SK-N-SH (cell line): ENCODE results near the gene PLA2G4B. TPM values are rescaled to one million over a fixed set of nuclear protein-coding genes. Genes with fewer than 3 reads are reported as not detected.

Experiments
- CTCF ChIA-PET: fragments of 300-600, 350-600 bp; formaldehyde crosslinking; extraction: SDS; loops from one replicate; lab custom pipeline; 2021; lab: Yijun Ruan, JAX
- POLR2A ChIA-PET: fragments of 350-600 bp; sonication (Branson Sonifier 250); formaldehyde crosslinking; extraction: SDS; loops from one replicate; lab custom pipeline; 2020; ENCODE audit warnings: antibody characterized with exemption, inconsistent platforms; lab: Yijun Ruan, JAX
- DNase-seq: peaks from one replicate; pipeline ENCODE4 v3.0.0; 2012
- H2AFZ ChIP-seq: fragments of 200-600 bp; sonication (generic); 2 replicates; pipeline ENCODE4 v1.8.1; 2016; ENCODE audit warnings: antibody characterized with exemption, mild to moderate bottlenecking, low read depth
- H3F3A ChIP-seq: fragments of 200-600 bp; sonication (generic); replicated peaks from 2 replicates; pipeline ENCODE3; 2016; ENCODE audit warnings: antibody characterized with exemption, mild to moderate bottlenecking; ENCODE audit not compliant: insufficient read depth
- H3K27ac ChIP-seq, 2 experiments: fragments of 200-500 bp in 1 of 2; fragments of 200-600 bp in 1 of 2; sonication (Bioruptor generic) in 1 of 2; sonication (generic), shearing (Covaris generic) in 1 of 2; 2 replicates each; pipeline versions ENCODE4 v1.5.1 to v1.6.1; 2014 to 2016; ENCODE audit warnings: low read depth in 2 of 2, inconsistent platforms in 1 of 2, low read length in 1 of 2, mild to moderate bottlenecking in 1 of 2, mixed read lengths in 1 of 2
- H3K27me3 ChIP-seq: fragments of 200-600 bp; sonication (generic), shearing (Covaris generic); 2 replicates; pipeline ENCODE4 v1.6.1; 2016; ENCODE audit warnings: mixed run types; ENCODE audit not compliant: insufficient read depth
- H3K36me3 ChIP-seq, 2 experiments: fragments of 200-500 bp in 1 of 2; fragments of 200-600 bp in 1 of 2; sonication (Bioruptor generic) in 1 of 2; sonication (generic) in 1 of 2; replicated peaks in 1 of 2; 2 replicates each; pipeline versions ENCODE3 to v1.5.1; 2014 to 2016; ENCODE audit warnings: low read length in 1 of 2, mild to moderate bottlenecking in 1 of 2; ENCODE audit not compliant: insufficient read depth in 2 of 2, control insufficient read depth in 1 of 2
- H3K4me1 ChIP-seq, 2 experiments: fragments of 200-500 bp in 1 of 2; fragments of 200-600 bp in 1 of 2; sonication (Bioruptor generic) in 1 of 2; sonication (generic), shearing (Covaris generic) in 1 of 2; 2 replicates each; pipeline versions ENCODE4 v1.5.1 to v1.6.1; 2014 to 2016; ENCODE audit warnings: low read depth in 1 of 2, low read length in 1 of 2, mixed run types in 1 of 2; ENCODE audit not compliant: insufficient read depth in 2 of 2, control insufficient read depth in 1 of 2
- H3K4me2 ChIP-seq: fragments of 200-600 bp; sonication (generic), shearing (Covaris generic); 2 replicates; pipeline ENCODE4 v1.6.1; 2017; ENCODE audit warnings: mixed run types
- H3K4me3 ChIP-seq, 2 experiments: fragments of 200-500 bp in 1 of 2; fragments of 200-600 bp in 1 of 2; sonication (Bioruptor generic) in 1 of 2; sonication (generic), shearing (Covaris generic) in 1 of 2; 2 replicates each; pipeline versions ENCODE4 v1.5.1 to v1.8.1; 2014 to 2016; ENCODE audit warnings: low read depth in 2 of 2, inconsistent platforms in 1 of 2, low read length in 1 of 2, mild to moderate bottlenecking in 1 of 2, mixed read lengths in 1 of 2, moderate library complexity in 1 of 2
- H3K79me2 ChIP-seq: fragments of 200-600 bp; sonication (generic); 2 replicates; pipeline ENCODE4 v1.8.1; 2017; ENCODE audit warnings: mild to moderate bottlenecking; ENCODE audit not compliant: insufficient read depth
- H3K9ac ChIP-seq: fragments of 200-600 bp; sonication (generic); 2 replicates; pipeline ENCODE4 v1.6.1; 2017; ENCODE audit warnings: mixed run types
- H3K9me2 ChIP-seq: fragments of 200-600 bp; sonication (generic); 2 replicates; pipeline ENCODE4 v1.6.1; 2017; ENCODE audit warnings: mixed run types
- H3K9me3 ChIP-seq: fragments of 200-600 bp; sonication (generic); 2 replicates; pipeline ENCODE4 v1.6.1; 2017; ENCODE audit warnings: mixed run types, mild to moderate bottlenecking, moderate library complexity
- H4K20me1 ChIP-seq: fragments of 200-600 bp; sonication (generic); 2 replicates; pipeline ENCODE4 v1.6.1; 2017; ENCODE audit warnings: mild to moderate bottlenecking, mixed run types; ENCODE audit not compliant: insufficient read depth
- CTCF ChIP-seq: fragments of 200-600 bp; sonication (generic); IDR thresholded peaks from 2 replicates; pipeline ENCODE4 v1.6.1; 2017; ENCODE audit warnings: antibody characterized with exemption, mild to moderate bottlenecking, moderate library complexity
- ELF1 ChIP-seq: IDR thresholded peaks from 2 replicates; pipeline ENCODE4 v1.4.0; 2012
- EZH2phosphoT487 ChIP-seq: fragments of 200-600 bp; sonication (generic); IDR thresholded peaks from 2 replicates; pipeline ENCODE4 v1.6.1; 2017; ENCODE audit warnings: low read depth, mixed run types, mild to moderate bottlenecking, antibody characterized with exemption, moderate library complexity, borderline replicate concordance
- FOSL2 ChIP-seq: IDR thresholded peaks from 2 replicates; pipeline ENCODE4 v1.4.0; 2012; ENCODE audit warnings: low read depth, mild to moderate bottlenecking, moderate library complexity, borderline replicate concordance
- GATA2 ChIP-seq: sonication (generic); formaldehyde crosslinking; IDR thresholded peaks from 2 replicates; pipeline ENCODE4 v1.5.0; 2020; ENCODE audit warnings: mild to moderate bottlenecking, missing genetic modification reagents
- JUND ChIP-seq: IDR thresholded peaks from 2 replicates; pipeline ENCODE4 v1.4.0; 2012
- MAX ChIP-seq: IDR thresholded peaks from 2 replicates; pipeline ENCODE4 v1.4.0; 2012; ENCODE audit warnings: low read depth
- MEF2A ChIP-seq: IDR thresholded peaks from 2 replicates; pipeline ENCODE4 v1.4.0; 2012; ENCODE audit warnings: low read depth, borderline replicate concordance
- MXI1 ChIP-seq: IDR thresholded peaks from 2 replicates; pipeline ENCODE4 v1.6.1; 2012; ENCODE audit warnings: mild to moderate bottlenecking, low read depth, low read length, improper control_type of control experiment
- NFIC ChIP-seq: IDR thresholded peaks from 2 replicates; pipeline ENCODE4 v1.4.0; 2012; ENCODE audit warnings: borderline replicate concordance
- NRF1 ChIP-seq: IDR thresholded peaks from 2 replicates; pipeline ENCODE4 v1.6.1; 2012; ENCODE audit warnings: low read depth, mild to moderate bottlenecking, low read length
- POLR2AphosphoS5 ChIP-seq: IDR thresholded peaks from 2 replicates; pipeline ENCODE4 v1.6.1; 2012; ENCODE audit warnings: low read depth, low read length
- SMC3 ChIP-seq: IDR thresholded peaks from 2 replicates; pipeline ENCODE4 v1.6.1; 2012; ENCODE audit warnings: low read depth, low read length, improper control_type of control experiment
- TAF1 ChIP-seq: IDR thresholded peaks from 2 replicates; pipeline ENCODE4 v1.6.1; 2012; ENCODE audit warnings: low read depth, mild to moderate bottlenecking, low read length, moderate library complexity, borderline replicate concordance
- TCF12 ChIP-seq: IDR thresholded peaks from 2 replicates; pipeline ENCODE4 v1.4.0; 2012
- USF1 ChIP-seq: IDR thresholded peaks from 2 replicates; pipeline ENCODE4 v1.4.0; 2012; ENCODE audit warnings: low read depth, borderline replicate concordance
- ZBTB33 ChIP-seq: IDR thresholded peaks from 2 replicates; pipeline ENCODE4 v1.4.0; 2012; ENCODE audit warnings: low read depth, borderline replicate concordance
- WGBS: methylation state at CpG from one replicate; pipeline ENCODE4 v1.1.6; 2017; ENCODE audit warnings: low lambda C conversion rate; 5-methylcytosine and 5-hydroxymethylcytosine counted together
- polyA plus RNA-seq, 3 experiments: library from polyadenylated mRNA; depleted of rRNA; stranded (reverse); fragments of >200 nt; gene quantifications; 2 replicates each; pipeline ENCODE4 v1.2.3, GENCODE V29; 2012
- TF ChIP-seq, protein P1 (sequence below): IDR thresholded peaks from 2 replicates; pipeline ENCODE4; 2012

Gene PLA2G4B
- polyA plus RNA-seq, 1 of the 3 experiments (the other 2 are of a cell fraction), result 5.3 TPM

- no peaks in the 10 kb centered on the region for H3K36me3 ChIP-seq
- H3K4me1 ChIP-seq, result peaks cover 16 to 36% of the 10 kb centered on the region in 2 experiments
- peak overlapping the region; percentile 62 for H3K4me2 ChIP-seq
- WGBS, result 77% methylated on average over 4 of the region's 5 CpGs
- H3K9ac ChIP-seq, result peak overlapping the region; percentile 29; the same call in 1 of the 2 replicates
- peak overlapping the region; percentile 34; the same call in 1 of the 2 replicates for H2AFZ ChIP-seq
- H3K9me2 ChIP-seq, result no peaks in the 10 kb centered on the region
- no peaks in the 10 kb centered on the region for H3F3A ChIP-seq
- TF ChIP-seq, protein P1, sequence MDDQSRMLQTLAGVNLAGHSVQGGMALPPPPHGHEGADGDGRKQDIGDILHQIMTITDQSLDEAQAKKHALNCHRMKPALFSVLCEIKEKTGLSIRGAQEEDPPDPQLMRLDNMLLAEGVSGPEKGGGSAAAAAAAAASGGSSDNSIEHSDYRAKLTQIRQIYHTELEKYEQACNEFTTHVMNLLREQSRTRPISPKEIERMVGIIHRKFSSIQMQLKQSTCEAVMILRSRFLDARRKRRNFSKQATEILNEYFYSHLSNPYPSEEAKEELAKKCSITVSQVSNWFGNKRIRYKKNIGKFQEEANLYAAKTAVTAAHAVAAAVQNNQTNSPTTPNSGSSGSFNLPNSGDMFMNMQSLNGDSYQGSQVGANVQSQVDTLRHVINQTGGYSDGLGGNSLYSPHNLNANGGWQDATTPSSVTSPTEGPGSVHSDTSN, result no peak
- TF ChIP-seq GATA2 (no peak), CTCF (no peak), MEF2A (no peak), ZBTB33 (no peak), TCF12 (peak; percentile 39; the same call in 1 of the 2 replicates), JUND (peak; percentile 49; the same call in 1 of the 2 replicates), NRF1 (no peak), USF1 (no peak), MAX (no peak), SMC3 (no peak), MXI1 (no peak), ELF1 (no peak), TAF1 (no peak), EZH2phosphoT487 (no peak), FOSL2 (peak; percentile 47; the same call in 1 of the 2 replicates), NFIC (no peak), POLR2AphosphoS5 (no peak)
- TF ChIP-seq, all 33 proteins: peak for 3
- DNase-seq, result no peak
- Histone ChIP-seq H3K27ac (peak overlapping the region; percentile 51 to 82), H3K4me3 (no peak overlapping the region), H4K20me1 (no peaks in the 10 kb centered on the region), H3K27me3 (no peaks in the 10 kb centered on the region), H3K9me3 (no peaks in the 10 kb centered on the region), H3K79me2 (peaks cover 49% of the 10 kb centered on the region)
- ChIA-PET CTCF (interaction anchor here (0.8 to 2.9 kb wide), 5 partner anchors 10 to 233 kb away, joined by 3 to 12 read pairs (median 3); partner anchors contain the start of gene MAPKBP1), POLR2A (no interaction called here)
Measured at GRCh38 chr15:41790756-41791546, 47.7 kb upstream of the PLA2G4B start.
